Endothelial cell (in vitro differentiated cells): Measurements from ENCODE around the gene AUTS2. TPM values are rescaled to one million over a fixed set of nuclear protein-coding genes. Genes with fewer than 3 reads are reported as not detected.

ENCODE experiments used
- DNase-seq: peaks from one replicate; pipeline ENCODE4 v3.0.0; 2021; ENCODE audit warnings: low spot score
- H3K27ac Mint-ChIP-seq: one replicate; pipeline ENCODE4 v1.8.0; 2021; ENCODE audit warnings: mixed read lengths, inconsistent platforms; ENCODE audit not compliant: unreplicated experiment
- H3K27me3 Mint-ChIP-seq: one replicate; pipeline ENCODE4 v1.8.0; 2021; ENCODE audit warnings: mild to moderate bottlenecking, moderate library complexity, mixed read lengths, inconsistent platforms; ENCODE audit not compliant: unreplicated experiment
- H3K36me3 Mint-ChIP-seq: one replicate; pipeline ENCODE4 v1.8.0; 2021; ENCODE audit warnings: mild to moderate bottlenecking, low read depth, mixed read lengths, inconsistent platforms; ENCODE audit not compliant: unreplicated experiment
- H3K4me1 Mint-ChIP-seq: one replicate; pipeline ENCODE4 v1.8.0; 2021; ENCODE audit warnings: mild to moderate bottlenecking, mixed read lengths, inconsistent platforms; ENCODE audit not compliant: unreplicated experiment
- H3K4me3 Mint-ChIP-seq: one replicate; pipeline ENCODE4 v1.8.0; 2021; ENCODE audit warnings: mild to moderate bottlenecking, mixed read lengths, inconsistent platforms; ENCODE audit not compliant: unreplicated experiment
- H3K9me3 Mint-ChIP-seq: one replicate; pipeline ENCODE4 v1.8.0; 2021; ENCODE audit warnings: mixed read lengths, inconsistent platforms; ENCODE audit not compliant: unreplicated experiment
- CTCF ChIP-seq: fragments of 200-600 bp; sonication (generic); IDR thresholded peaks from one replicate; pipeline ENCODE4 v1.5.0; 2021; ENCODE audit warnings: antibody characterized with exemption; ENCODE audit not compliant: unreplicated experiment
- total RNA-seq: library from RNA; stranded (reverse); fragmentation: NEBNext Ultra II Directional; extraction: Animal tissue kit (Norgen Biotek cat#: 25700); gene quantifications from one replicate; pipeline ENCODE4 v1.2.1, GENCODE V29; 2021; ENCODE audit not compliant: unreplicated experiment

AUTS2 gene
- total RNA-seq, 1 donor from 2014 or later = 103 TPM

- Mint-ChIP-seq H3K36me3 (peaks cover 36% of the 10 kb centered on the region), H3K9me3 (no peaks in the 10 kb centered on the region), H3K27me3 (peaks cover 2% of the 10 kb centered on the region), H3K27ac (no peak overlapping the region), H3K4me1 (peaks cover 19% of the 10 kb centered on the region), H3K4me3 (no peak overlapping the region)
- no peak for TF ChIP-seq CTCF
- DNase-seq = no peak
These were observed 1175.1 kb downstream of the AUTS2 start for GRCh38 chr7:70773406-70773805.

- Mint-ChIP-seq H3K4me1 (peaks cover 19% of the 10 kb centered on the region), H3K36me3 (peaks cover 46% of the 10 kb centered on the region), H3K9me3 (no peaks in the 10 kb centered on the region), H3K27me3 (peaks cover 2% of the 10 kb centered on the region), H3K4me3 (no peak overlapping the region), H3K27ac (no peak overlapping the region)
- no peak for DNase-seq
- TF ChIP-seq CTCF = no peak
These were observed 1176.8 kb downstream of the AUTS2 start for GRCh38 chr7:70774950-70775527.

- peaks cover 48% of the 10 kb centered on the region for H3K36me3 Mint-ChIP-seq
These were observed 1177.4 kb downstream of the AUTS2 start for GRCh38 chr7:70775570-70776156.

GRCh38 chr7:70776627-70777101 lies 1178.4 kb downstream of the AUTS2 start:
- no peak for TF ChIP-seq CTCF
- H3K36me3 Mint-ChIP-seq = peaks cover 52% of the 10 kb centered on the region
- H3K27ac Mint-ChIP-seq = no peak overlapping the region
- no peak overlapping the region for H3K4me3 Mint-ChIP-seq
- peaks cover 19% of the 10 kb centered on the region for H3K4me1 Mint-ChIP-seq
- no peaks in the 10 kb centered on the region for H3K9me3 Mint-ChIP-seq
- H3K27me3 Mint-ChIP-seq = peaks cover 2% of the 10 kb centered on the region
- no peak for DNase-seq

More at GRCh38 chr7:70775570-70776156, 1177.4 kb downstream of the AUTS2 start:
- Mint-ChIP-seq H3K27me3 (peaks cover 2% of the 10 kb centered on the region), H3K9me3 (no peaks in the 10 kb centered on the region), H3K4me1 (peaks cover 19% of the 10 kb centered on the region), H3K27ac (no peak overlapping the region), H3K4me3 (no peak overlapping the region)
- no peak for DNase-seq
- no peak for TF ChIP-seq CTCF

- Mint-ChIP-seq H3K36me3 (peaks cover 53% of the 10 kb centered on the region), H3K27me3 (no peaks in the 10 kb centered on the region), H3K9me3 (no peaks in the 10 kb centered on the region), H3K4me1 (peaks cover 19% of the 10 kb centered on the region), H3K27ac (no peak overlapping the region), H3K4me3 (no peak overlapping the region)
- TF ChIP-seq CTCF = no peak
- no peak for DNase-seq
These were observed 1179.0 kb downstream of the AUTS2 start for GRCh38 chr7:70777251-70777650.
